Nucleus accumbens (tissue), 56 donors: Measurements from ENCODE around the gene CCK.
"Not testable (repeated sequence)": the region's sequence is repeated elsewhere in the genome, so short reads cannot be mapped to it uniquely, and the experiment has no call there.

Experiments used
- DNase-seq, 56 donors: peaks; one replicate each; lab custom pipeline; 2025; lab: John Stamatoyannopoulos, UW

The CCK gene

GRCh38 chr3:42266085-42266484 lies at the start of gene CCK:
Gene CCK (minus strand): TSS chr3:42266185. CDS start chr3:42263630, 2,555 bp downstream.
- no peak for DNase-seq

- DNase-seq: no peak
Observed at GRCh38 chr3:42314411-42314810, 48.4 kb upstream of the CCK start.

- no peak for DNase-seq
Observed at GRCh38 chr3:42308651-42309050, 42.7 kb upstream of the CCK start.

- no peak for DNase-seq
Observed at GRCh38 chr3:42306499-42306898, 40.5 kb upstream of the CCK start.

GRCh38 chr3:42302924-42303634 lies 37.1 kb upstream of the CCK start:
- no peak for DNase-seq

GRCh38 chr3:42301446-42302175 lies 35.6 kb upstream of the CCK start:
- DNase-seq: no peak

- DNase-seq: no peak
Observed at GRCh38 chr3:42300778-42301177, 34.8 kb upstream of the CCK start.

GRCh38 chr3:42300013-42300412 lies 34.0 kb upstream of the CCK start:
- no peak for DNase-seq

- no peak for DNase-seq
Observed at GRCh38 chr3:42298259-42298658, 32.3 kb upstream of the CCK start.

GRCh38 chr3:42292009-42292408 lies 26.0 kb upstream of the CCK start:
- no peak for DNase-seq

GRCh38 chr3:42290966-42291714 lies 25.2 kb upstream of the CCK start:
- DNase-seq: no peak

- DNase-seq: no peak
Observed at GRCh38 chr3:42289026-42289425, 23.0 kb upstream of the CCK start.

GRCh38 chr3:42288385-42288784 lies 22.4 kb upstream of the CCK start:
- no peak for DNase-seq

- not testable (repeated sequence) for DNase-seq
Observed at GRCh38 chr3:42287423-42287822, 21.4 kb upstream of the CCK start.

- no peak for DNase-seq
Observed at GRCh38 chr3:42277676-42278075, 11.7 kb upstream of the CCK start.

GRCh38 chr3:42276141-42277132 lies 10.5 kb upstream of the CCK start:
- DNase-seq: no peak

GRCh38 chr3:42275217-42275616 lies 9.2 kb upstream of the CCK start:
- no peak for DNase-seq

GRCh38 chr3:42274266-42274665 lies 8.3 kb upstream of the CCK start:
- no peak for DNase-seq

- no peak for DNase-seq
Observed at GRCh38 chr3:42273361-42273760, 7.4 kb upstream of the CCK start.

- DNase-seq: no peak
Observed at GRCh38 chr3:42271786-42272185, 5.8 kb upstream of the CCK start.
